Loucy (cell line): ENCODE results near the gene ITGA5.

Source experiments
- H2AFZ ChIP-seq: fragments of 200-600 bp; sonication (generic); 2 replicates; pipeline ENCODE4 v1.6.0; 2016; ENCODE audit warnings: antibody characterized with exemption, mild to moderate bottlenecking, low read length, moderate library complexity
- H3F3A ChIP-seq: fragments of 200-600 bp; 2 replicates; pipeline ENCODE4 v1.6.0; 2016; ENCODE audit warnings: antibody characterized with exemption, low read depth, mild to moderate bottlenecking
- H3K27me3 ChIP-seq: fragments of 200-600 bp; sonication (generic); 2 replicates; pipeline ENCODE4 v1.6.1; 2014; ENCODE audit warnings: low read length, mild to moderate bottlenecking; ENCODE audit not compliant: insufficient read depth, poor library complexity, severe bottlenecking
- H3K36me3 ChIP-seq: fragments of 200-600 bp; sonication (generic); 2 replicates; pipeline ENCODE4 v1.6.1; 2016; ENCODE audit warnings: low read length; ENCODE audit not compliant: insufficient read depth
- H3K4me1 ChIP-seq: fragments of 200-600 bp; sonication (generic); 2 replicates; pipeline ENCODE4 v1.5.1; 2014; ENCODE audit warnings: low read length, mild to moderate bottlenecking; ENCODE audit not compliant: insufficient read depth, poor library complexity, severe bottlenecking
- H3K4me2 ChIP-seq: fragments of 200-600 bp; sonication (generic); 2 replicates; pipeline ENCODE4 v1.6.0; 2014; ENCODE audit warnings: antibody characterized with exemption, low read length, low read depth, mild to moderate bottlenecking; ENCODE audit not compliant: poor library complexity, severe bottlenecking
- H3K4me3 ChIP-seq: fragments of 200-600 bp; sonication (generic); 2 replicates; pipeline ENCODE4 v1.5.1; 2014; ENCODE audit warnings: low read length, mild to moderate bottlenecking, mixed read lengths; ENCODE audit not compliant: poor library complexity, severe bottlenecking
- H3K79me2 ChIP-seq: fragments of 200-600 bp; sonication (generic); 2 replicates; pipeline ENCODE4 v1.6.1; 2014; ENCODE audit warnings: low read length; ENCODE audit not compliant: insufficient read depth
- H3K9ac ChIP-seq: fragments of 200-600 bp; sonication (generic); 2 replicates; pipeline ENCODE4 v1.6.0; 2014; ENCODE audit warnings: mild to moderate bottlenecking, low read depth, low read length, moderate library complexity; ENCODE audit not compliant: poor library complexity, severe bottlenecking
- H3K9me2 ChIP-seq: fragments of 200-600 bp; sonication (generic); replicated peaks from 2 replicates; pipeline ENCODE4 v1.6.1; 2016; ENCODE audit warnings: low read depth, low read length, mixed read lengths
- H3K9me3 ChIP-seq: fragments of 200-600 bp; sonication (generic); 2 replicates; pipeline ENCODE4 v1.6.1; 2014; ENCODE audit warnings: mild to moderate bottlenecking, antibody characterized with exemption, low read length, low read depth; ENCODE audit not compliant: insufficient read depth
- H4K20me1 ChIP-seq: fragments of 200-600 bp; sonication (generic); 2 replicates; pipeline ENCODE4 v1.6.0; 2014; ENCODE audit warnings: antibody characterized with exemption, low read length, mild to moderate bottlenecking; ENCODE audit not compliant: insufficient read depth, poor library complexity, severe bottlenecking
- EZH2phosphoT487 ChIP-seq: fragments of 200-600 bp; IDR thresholded peaks from 2 replicates; pipeline ENCODE4 v1.6.1; 2018; ENCODE audit warnings: antibody characterized with exemption, mild to moderate bottlenecking, moderate library complexity, borderline replicate concordance
- TF ChIP-seq, protein P1 (sequence below): fragments of 200-600 bp; sonication (generic); conservative IDR thresholded peaks from 2 replicates; pipeline ENCODE4 v1.5.1; 2014; ENCODE audit warnings: mild to moderate bottlenecking, antibody characterized with exemption, low read length

ITGA5 gene

GRCh38 chr12:54368025-54368708 lies 50.9 kb downstream of the ITGA5 start:
- Histone ChIP-seq H3K9me2 (no peaks in the 10 kb centered on the region), H3K9ac (peak overlapping the region; percentile 50)

DNA sequence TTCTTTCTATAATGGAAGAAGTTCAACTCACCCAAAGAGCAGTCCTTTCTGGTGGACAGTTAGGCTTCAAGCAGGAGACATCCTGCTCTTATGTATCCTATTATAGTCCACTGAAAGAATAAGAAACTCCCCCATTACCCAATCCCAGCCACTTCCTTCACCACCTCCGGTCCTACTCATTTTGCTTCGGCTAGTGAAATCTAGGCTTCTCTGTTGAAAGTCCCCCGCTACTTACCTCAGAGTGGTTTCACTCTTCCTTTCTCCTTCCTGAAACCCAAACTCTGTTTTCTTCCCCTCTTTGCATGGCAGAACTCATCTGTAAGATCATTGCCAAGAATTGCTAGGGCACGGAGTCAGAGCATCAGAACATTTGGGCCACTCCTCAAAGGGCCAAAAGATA lies 54.7 kb downstream of the ITGA5 start, which contains the start of gene GPR84:
TSS of gene GPR84 (minus strand) at position 74 of the 400 bp plus-strand sequence. CDS start 635 bp downstream, outside the sequence.
- Histone ChIP-seq H3K9me2 (no peaks in the 10 kb centered on the region), H3K27me3 (no peaks in the 10 kb centered on the region), H3K9ac (no peak within 1 kb of the TSS), H3K36me3 (no peaks in the 10 kb centered on the region), H3K9me3 (no peaks in the 10 kb centered on the region), H3K79me2 (no peaks in the 10 kb centered on the region), H3F3A (0 out of 2 replicates have a peak, but pooled peaks cover 2% of the 10 kb centered on the region), H4K20me1 (no peaks in the 10 kb centered on the region), H3K4me1 (peaks cover 20% of the 10 kb centered on the region), H3K4me2 (no peak within 1 kb of the TSS), H3K4me3 (no peak within 1 kb of the TSS), H2AFZ (no peak within 1 kb of the TSS)
- TF ChIP-seq, protein P1, sequence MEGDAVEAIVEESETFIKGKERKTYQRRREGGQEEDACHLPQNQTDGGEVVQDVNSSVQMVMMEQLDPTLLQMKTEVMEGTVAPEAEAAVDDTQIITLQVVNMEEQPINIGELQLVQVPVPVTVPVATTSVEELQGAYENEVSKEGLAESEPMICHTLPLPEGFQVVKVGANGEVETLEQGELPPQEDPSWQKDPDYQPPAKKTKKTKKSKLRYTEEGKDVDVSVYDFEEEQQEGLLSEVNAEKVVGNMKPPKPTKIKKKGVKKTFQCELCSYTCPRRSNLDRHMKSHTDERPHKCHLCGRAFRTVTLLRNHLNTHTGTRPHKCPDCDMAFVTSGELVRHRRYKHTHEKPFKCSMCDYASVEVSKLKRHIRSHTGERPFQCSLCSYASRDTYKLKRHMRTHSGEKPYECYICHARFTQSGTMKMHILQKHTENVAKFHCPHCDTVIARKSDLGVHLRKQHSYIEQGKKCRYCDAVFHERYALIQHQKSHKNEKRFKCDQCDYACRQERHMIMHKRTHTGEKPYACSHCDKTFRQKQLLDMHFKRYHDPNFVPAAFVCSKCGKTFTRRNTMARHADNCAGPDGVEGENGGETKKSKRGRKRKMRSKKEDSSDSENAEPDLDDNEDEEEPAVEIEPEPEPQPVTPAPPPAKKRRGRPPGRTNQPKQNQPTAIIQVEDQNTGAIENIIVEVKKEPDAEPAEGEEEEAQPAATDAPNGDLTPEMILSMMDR, result no peak

More at GRCh38 chr12:54368025-54368708, 50.9 kb downstream of the ITGA5 start:
- H3K79me2 ChIP-seq, result no peaks in the 10 kb centered on the region
- H3K36me3 ChIP-seq, result no peaks in the 10 kb centered on the region
- peak overlapping the region; percentile 39 for H3K4me3 ChIP-seq
- no peaks in the 10 kb centered on the region for H3K9me3 ChIP-seq
- peak overlapping the region; percentile 63 for H3K4me2 ChIP-seq
- no peaks in the 10 kb centered on the region for H3K27me3 ChIP-seq
- TF ChIP-seq, protein P1, result no peak
- no peak for TF ChIP-seq EZH2phosphoT487
- no peaks in the 10 kb centered on the region for H3F3A ChIP-seq
- peak overlapping the region; percentile 81 for H2AFZ ChIP-seq
- H4K20me1 ChIP-seq, result no peaks in the 10 kb centered on the region
- peaks cover 24% of the 10 kb centered on the region for H3K4me1 ChIP-seq

GRCh38 chr12:54363618-54364017 lies 55.4 kb downstream of the ITGA5 start:
- Histone ChIP-seq H3K9ac (no peak overlapping the region), H2AFZ (no peak overlapping the region), H3K4me3 (no peak overlapping the region), H4K20me1 (no peaks in the 10 kb centered on the region), H3F3A (0 out of 2 replicates have a peak, but pooled peaks cover 2% of the 10 kb centered on the region), H3K27me3 (no peaks in the 10 kb centered on the region), H3K4me2 (no peak overlapping the region), H3K9me2 (no peaks in the 10 kb centered on the region), H3K9me3 (no peaks in the 10 kb centered on the region), H3K4me1 (peaks cover 22% of the 10 kb centered on the region), H3K36me3 (no peaks in the 10 kb centered on the region), H3K79me2 (no peaks in the 10 kb centered on the region)
- TF ChIP-seq, protein P1, result no peak
- no peak for TF ChIP-seq EZH2phosphoT487
